ENCODE measurements around the gene ZNF750.

DNA sequence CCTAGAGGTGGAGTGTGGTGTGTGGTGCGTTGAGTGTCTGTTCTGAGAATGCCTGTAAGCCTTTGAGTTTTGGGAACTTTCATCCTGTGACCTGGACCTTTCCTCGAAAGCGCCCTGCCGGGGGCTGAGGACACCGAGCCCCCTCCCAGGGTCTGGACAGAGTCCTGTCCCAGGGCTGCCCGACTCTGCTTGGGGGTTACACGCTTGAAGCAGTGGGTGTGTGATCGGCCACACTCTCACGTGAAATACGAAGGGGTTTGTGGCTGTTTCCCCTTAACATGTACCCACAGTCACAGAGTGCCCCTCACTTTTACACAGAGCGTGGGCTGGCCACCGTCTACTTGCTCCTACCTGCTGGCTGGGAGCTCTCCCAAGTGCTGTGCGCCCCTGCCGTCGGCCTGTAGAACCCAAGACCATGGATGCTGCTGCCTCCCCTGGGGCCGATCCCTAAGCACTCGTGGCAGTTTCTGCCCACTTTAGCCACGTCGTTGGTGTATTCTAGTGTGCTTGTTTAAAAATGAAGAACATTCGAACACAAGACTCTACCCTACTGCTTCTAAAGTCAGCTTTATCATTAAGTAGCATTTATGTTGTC is 6.8 kb downstream of the ZNF750 start:
- TF ChIP-seq POLR2A (IDR thresholded peaks at IDR 0.05; ENCODE audit: low read depth, low read length) (no peak), SPI1 (IDR thresholded peaks at IDR 0.05; ENCODE audit: low read depth, low read length) (no peak), POLR2AphosphoS5 (IDR thresholded peaks at IDR 0.05; ENCODE audit: low read depth, low read length) (no peak), TAF1 (IDR thresholded peaks at IDR 0.05; ENCODE audit: low read depth, low read length) (no peak), PAX5 (IDR thresholded peaks at IDR 0.05; ENCODE audit: insufficient read depth, low read length, severe bottlenecking) (no peak), POU2F2 (IDR thresholded peaks at IDR 0.05; ENCODE audit: low read depth, low read length) (no peak)

Measured in GM12891 (cell line).